ENCODE measurements around the gene BMF.

GRCh38 chr15:40149339-40149738 is 40.7 kb upstream of the BMF start:
- TF ChIP-seq POLR2A (IDR thresholded peaks at IDR 0.05; ENCODE audit: low read depth), result no peak
- no peak for TF ChIP-seq POLR2AphosphoS5 (IDR thresholded peaks at IDR 0.05)
- no peak for TF ChIP-seq CTCF (IDR thresholded peaks at IDR 0.05)
- TF ChIP-seq EP300 (IDR thresholded peaks at IDR 0.05), result no peak
